HG03521 (cell line): ENCODE measurements around the gene KCND1.
A peak's percentile ranks its signal among the peaks of the same experiment; 100 is the strongest.

Experiments used
- ATAC-seq: cut with Tn5 transposase; IDR thresholded peaks from one replicate; pipeline ENCODE4 v1.9.1; 2021; ENCODE audit warnings: mild to moderate bottlenecking, moderate library complexity; ENCODE audit not compliant: unreplicated experiment

KCND1 gene

DNA sequence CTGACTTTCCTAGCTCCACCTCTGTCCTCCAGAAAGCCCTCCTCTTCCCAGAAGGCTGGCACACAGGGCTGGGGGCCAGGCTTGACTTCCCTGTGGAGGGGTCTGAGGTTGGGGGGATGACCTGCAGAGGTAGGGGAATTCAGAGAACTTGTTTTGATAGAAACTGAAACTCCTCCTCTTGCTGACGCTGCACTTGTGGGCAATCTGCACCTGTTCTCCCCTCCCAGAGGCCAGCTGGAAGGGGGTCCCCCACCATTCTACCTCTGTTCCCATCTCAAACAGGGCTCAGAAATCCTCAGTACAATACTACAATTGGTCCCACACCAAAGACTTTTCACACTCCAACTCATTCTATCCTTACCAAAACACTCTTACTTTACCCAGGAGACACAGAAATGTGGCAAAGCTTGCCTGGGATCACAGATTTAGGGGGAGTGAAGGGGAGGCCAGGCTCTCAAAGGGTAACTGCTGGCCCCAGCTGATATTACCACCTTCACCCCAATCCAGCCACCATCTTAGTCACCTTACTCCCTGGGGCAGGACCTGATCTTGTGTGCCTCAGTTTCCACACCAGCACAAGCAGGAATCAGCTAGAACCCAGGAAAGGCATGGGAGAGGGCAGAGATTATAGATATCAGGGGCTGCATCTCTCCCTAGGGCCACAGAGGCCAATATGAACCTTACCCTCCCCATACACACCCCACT lies 32.8 kb downstream of the KCND1 start:
- peak; percentile 44 for ATAC-seq

DNA sequence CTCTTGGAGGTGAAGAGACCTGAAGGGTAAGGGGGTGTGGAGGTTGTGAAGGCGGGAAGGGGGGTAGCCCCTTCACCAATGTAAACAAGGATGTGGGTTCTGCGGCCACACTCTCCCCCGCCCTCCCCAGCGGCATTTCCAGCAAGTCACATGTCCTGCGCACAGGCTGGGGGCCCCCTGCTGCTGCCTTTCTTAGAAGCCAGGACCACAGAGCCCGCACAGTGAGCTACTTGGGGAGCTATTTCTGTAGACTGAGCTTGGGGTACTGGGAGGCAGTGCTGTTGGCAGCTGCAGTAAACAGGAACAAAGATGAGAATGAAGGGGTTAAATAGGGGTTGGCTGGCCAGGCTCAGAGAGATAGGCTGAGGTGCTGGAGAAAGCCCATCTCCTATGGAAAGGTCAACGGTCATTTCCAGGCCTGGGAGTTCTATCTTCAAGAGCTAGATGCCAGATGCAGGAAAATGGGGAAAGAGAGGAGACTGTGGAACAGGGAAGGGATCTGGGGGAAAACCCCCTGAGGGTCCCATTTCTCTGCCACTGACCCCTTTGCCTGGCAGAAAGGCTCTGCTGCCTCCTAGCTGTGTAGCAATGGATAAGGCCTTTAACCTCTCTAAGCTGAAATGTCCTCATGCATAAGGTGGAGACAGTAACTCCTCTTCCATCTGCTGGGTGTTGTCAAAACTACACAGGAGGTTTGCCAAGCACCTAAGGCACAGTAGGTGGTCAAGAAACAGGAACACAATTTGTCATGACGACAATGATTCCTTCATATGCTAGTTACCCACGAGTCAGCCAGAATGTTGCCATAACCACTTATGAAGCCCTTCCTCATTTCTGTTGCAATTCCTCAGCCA lies 34.4 kb downstream of the KCND1 start:
- peak; percentile 62 for ATAC-seq

DNA sequence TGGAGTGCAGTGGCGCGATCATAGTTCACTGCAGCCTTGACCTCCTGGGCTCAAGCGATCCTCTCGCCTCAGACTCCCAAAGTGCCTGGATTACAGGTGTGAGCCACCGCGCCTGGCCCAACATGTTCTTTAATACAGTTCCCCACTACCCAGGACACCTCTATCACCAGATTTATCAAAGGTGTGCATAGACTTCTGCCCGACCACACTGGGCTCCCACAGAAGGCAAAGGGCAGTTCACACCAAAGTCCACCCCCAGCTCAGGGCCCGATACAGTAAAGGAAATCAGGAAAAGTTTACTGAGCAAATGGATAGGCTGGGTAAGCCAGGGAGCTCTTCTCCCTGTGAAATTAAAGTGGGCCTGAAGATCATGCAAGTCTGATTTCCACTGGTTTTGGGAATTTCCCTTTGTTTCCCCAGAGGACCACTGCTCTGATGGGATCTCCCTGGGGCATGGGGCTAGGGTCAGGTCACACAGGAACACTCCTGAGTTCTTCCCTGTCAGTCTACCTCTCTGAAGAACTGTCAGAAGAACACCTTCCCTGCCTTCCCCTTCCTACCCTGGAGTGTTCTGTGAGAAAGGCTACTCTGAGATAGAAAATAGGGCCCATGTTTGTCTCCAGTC lies 35.1 kb downstream of the KCND1 start:
- no peak for ATAC-seq

DNA sequence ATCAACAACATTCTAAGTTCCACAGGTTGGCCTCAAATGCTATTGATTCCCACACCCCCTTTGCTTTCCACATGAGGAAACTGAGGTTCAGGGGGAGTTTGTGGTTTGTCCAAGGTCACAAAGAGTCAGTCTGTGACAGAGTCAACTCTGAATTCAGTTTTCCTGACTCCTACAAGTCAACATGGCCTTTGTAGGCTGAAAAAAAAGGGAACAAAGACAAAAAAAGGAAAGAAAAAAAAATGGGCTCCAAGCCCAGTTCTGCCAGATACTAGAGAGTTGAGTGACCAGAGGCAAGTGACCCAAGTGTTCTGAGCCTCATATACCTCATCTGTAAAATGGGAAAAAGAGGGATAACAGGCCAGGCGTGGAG lies 36.4 kb downstream of the KCND1 start:
- no peak for ATAC-seq

DNA sequence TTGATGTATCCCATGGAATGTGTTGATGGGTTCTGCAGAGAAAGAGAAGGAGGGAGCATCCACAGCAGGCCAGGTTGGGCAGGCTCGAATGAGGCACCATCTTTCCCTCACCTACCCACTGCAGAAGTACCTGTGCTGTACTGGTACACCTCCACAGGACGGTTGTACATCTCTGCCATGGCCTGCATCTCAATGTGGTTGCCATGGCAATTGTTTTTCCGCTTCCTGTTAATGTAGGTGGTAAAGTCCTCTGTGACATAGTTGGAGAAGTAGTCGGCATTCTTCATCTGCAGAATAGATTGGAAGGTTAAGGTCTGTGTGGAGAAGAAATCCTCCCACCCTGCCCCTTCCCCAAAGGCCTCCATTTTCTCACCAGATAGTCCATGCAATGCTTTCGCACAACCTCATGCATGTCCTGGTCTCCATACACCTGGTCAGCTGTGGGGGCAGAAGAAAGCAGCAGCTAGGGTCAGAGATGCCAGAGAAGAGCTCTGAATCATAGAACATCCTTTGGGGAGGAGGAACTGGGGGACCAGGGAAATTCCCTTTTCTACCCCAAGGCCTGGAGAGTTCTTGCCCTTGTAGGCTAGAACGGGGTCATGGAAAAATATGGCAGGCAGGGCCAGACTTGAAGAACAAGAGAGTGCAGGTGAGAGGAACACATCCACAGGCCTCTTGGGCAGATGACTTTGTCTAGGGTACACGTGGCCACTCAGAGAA lies 36.9 kb downstream of the KCND1 start:
- no peak for ATAC-seq

DNA sequence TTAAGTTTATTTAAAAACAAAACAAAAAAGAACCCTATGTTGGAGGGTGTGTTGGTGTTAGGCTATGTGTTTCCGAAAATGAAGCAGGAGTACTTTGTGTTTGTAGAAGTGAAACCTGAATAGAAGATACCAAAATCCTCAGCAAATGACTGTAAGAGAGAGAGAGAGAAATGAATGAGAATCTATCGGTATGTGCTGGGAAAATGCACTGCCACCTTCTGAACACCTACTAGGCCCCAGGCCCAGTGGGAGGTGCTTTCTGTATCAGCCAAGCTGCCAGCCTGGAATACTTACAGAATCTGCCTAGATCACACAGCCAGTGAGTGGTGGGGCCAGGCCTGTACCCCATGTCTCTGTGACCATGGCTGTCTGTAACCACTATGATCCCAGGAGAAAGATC lies 37.9 kb downstream of the KCND1 start:
- ATAC-seq: no peak

DNA sequence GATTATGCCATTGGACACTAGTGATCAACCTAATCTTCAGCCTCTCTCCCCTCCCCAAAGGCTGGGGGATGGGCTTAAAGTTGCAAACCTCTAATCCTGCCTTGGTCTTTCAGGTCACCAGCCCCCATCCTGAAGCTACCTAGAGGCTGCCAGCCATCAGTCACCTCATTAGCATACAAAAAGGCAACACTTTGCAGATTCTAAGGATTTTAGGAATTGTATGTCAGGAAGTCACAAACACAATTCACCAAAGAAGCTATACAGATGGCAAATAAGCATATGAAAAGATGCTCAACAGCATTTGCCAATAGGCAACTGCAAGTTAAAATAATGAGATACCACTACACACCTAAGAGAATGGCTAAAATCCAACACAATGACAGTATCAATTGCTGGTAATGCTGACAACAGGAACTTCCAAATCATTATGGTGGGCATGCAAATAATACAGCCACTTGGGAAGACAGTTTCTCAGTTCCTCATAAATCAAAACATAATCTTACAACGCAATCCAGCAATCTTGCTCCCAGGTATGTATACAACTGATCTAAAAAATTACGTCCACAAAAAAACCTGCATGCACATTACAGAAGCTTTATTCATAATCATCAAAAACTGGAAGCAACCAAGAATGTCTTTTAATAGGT lies 43.8 kb downstream of the KCND1 start:
- no peak for ATAC-seq

DNA sequence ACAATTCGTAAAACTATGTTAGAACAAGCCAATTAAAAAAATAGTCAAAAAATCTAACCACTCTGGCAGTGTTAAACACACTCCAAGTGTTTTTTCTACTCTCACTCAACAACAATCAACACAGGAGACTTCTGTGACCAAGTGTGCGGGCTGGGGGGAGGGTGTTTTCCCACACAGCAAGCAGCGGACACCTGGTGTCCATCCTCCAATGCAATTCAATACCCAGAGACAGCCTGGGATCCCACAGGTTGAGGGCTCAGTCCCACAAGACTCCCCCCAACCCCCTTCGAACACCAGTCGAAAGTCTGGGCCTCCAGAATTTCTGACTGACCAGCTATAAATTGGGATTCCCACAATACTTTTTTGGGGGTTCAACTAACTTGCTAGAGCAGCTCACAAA lies 44.5 kb downstream of the KCND1 start:
- ATAC-seq: no peak

DNA sequence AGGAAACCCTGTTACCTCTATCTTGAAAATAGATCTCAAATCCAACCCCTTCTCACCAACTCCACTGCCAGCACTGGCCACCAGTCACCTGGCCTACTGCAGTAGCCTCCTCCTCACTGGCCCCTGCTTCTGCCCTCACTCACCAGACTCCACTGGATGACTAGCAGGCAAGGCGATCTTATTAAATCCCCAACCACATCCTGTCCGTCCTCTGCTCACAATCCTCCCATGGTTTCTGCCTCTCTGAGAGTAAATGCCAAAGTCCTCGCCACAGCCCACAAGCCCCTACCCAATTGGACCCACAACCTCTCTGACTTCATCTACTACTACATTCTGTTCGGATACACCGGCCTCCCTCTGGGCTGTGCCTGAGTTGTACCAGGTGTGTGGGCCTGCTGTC lies 47.4 kb downstream of the KCND1 start:
- ATAC-seq: no peak

DNA sequence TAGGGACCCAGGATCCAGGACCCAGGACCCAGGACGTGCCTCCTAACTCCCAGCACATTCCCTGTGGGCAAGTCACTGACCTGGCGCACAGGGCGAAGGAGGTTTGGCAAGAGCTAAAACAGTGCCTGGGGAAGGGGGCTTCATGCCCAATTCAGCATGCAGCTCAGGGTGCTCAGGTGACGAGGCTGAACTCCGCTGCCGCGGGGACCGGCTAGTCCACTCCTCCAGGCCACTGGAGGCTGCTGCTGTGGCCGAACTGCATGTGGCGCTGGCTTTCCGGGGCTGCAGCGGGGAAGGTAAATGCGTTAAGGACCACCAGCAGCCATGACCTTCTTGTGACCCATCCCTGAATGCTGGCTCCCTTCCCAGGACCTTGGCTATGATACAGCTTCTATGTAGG lies 47.9 kb downstream of the KCND1 start:
- ATAC-seq: no peak

DNA sequence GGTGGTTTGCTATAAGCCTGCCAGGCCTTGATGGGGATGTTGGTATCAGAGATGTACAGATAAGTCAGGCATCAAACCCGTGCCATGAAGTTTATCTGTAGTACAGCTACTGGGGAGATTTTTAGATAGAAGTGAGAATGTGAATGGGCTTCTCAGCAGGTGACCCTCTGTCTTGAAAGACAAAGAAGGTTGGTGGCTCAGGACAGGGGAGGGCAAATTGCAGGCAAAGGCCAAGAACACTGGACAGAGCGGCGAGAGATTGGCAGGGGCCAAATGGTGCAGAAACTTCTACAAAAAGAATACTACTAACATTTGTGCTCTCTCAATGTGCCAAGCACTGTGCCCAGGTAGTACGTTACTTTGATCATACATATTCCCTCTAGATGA lies 50.9 kb downstream of the KCND1 start:
- no peak for ATAC-seq

DNA sequence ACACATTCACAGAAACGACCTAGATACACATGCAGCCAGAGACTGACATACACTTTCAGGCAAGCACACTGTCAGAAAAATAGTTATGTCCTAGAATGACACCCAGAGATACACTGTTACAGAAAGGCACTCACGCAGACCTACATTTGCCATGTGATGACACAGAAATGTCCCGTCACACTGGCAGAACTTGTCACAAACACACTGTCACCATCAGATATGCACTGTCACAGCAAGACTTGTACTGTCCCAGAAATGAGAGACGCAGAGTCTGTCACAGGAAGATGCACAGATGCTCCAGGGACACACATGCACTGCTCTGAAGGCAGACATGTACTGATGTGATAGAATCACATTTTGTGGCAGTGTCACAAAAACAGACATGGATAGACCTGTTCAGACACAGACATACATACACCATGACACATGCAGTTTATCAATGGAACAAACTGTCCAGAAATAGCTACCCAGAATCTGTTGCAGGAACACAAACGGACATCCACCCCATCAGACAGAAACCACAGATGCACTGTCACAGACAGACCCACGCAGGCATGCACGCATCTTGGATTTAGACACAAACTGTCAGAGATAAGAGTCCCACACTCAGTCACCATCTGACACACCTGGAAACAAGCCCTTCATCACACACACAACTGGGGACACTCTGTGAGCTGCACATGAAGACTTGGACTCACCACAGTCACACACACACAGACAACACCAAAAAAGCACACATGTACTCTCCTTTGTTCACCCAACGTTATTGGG lies 51.5 kb downstream of the KCND1 start:
- no peak for ATAC-seq

DNA sequence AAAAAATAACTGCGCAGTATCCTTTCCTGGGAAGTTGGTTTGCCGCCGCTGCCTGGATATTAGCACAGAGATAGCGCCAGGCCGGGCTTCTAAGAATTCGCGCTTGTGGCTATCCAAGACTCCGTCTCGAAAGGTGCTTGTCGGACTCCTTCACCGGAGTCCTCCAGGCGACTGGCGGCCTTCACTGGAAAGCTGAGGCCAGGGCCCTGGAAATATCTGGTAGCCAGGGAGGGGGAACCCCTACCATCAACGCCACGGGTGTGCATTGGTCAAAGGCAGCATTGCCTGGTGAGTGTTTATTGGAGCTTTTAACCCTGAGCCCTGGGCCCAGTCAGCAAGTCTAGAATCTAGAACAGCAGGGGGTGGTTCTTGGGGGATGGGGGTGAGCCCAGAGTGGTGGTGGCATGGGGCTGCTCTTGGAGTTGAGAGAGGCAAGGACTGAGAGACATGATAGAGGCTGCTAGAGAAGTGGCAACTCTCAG lies 52.2 kb downstream of the KCND1 start:
- ATAC-seq: no peak

DNA sequence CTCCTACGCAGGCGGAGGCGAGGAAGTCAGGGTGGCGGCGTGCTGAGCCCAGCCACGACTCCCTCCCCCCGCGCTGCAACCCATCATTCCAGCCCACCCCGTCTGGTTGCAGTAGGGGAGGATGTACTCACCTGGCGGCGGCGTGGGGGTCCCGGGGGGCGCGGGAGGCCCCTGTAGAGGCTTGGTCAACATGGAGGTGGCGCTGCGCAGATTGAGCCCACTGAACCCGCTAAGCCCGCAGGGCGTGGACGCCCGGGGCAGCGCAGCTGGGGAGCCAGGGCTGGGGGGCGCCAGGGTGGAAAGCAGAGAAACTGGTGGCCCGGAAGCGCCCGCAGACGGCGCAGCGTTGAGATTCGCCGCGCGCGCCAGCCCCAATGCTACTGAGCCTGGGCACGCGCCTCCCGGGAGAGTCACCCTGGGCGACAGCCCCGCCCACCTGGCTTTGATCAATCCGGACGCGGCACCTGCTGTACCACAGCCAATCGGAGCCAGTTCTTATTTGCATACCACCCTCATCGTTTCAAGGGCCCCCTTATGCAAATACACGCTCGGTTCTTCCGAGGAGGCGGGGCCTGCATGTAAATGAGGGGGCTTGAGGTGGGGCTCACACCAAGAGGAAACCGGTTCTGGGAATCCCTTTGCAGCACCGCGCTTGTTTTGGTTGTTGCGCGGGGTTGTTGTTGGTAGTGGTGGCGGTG lies 52.9 kb downstream of the KCND1 start, which contains the start of gene PIM2:
Gene PIM2, minus strand, starts transcription at position 382 of the 698 bp plus-strand sequence. Its CDS starts 190 bp downstream, at position 192.
- ATAC-seq: peak; percentile 72

DNA sequence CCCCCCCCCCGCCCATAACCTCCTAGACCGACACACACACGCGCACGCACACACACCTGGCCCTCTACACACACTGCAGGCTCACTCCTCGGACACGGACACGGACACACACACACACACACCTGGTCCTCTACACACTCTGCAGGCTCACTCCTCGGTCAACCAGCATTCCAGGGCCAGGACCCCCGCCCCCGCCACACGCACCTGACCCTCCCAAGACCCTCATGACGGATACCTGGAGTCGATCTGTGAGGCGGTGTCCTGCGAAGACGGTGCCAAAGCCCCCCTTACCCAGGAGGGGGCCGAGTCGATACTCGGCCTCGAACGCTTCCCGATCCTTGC lies 53.4 kb downstream of the KCND1 start:
- no peak for ATAC-seq

DNA sequence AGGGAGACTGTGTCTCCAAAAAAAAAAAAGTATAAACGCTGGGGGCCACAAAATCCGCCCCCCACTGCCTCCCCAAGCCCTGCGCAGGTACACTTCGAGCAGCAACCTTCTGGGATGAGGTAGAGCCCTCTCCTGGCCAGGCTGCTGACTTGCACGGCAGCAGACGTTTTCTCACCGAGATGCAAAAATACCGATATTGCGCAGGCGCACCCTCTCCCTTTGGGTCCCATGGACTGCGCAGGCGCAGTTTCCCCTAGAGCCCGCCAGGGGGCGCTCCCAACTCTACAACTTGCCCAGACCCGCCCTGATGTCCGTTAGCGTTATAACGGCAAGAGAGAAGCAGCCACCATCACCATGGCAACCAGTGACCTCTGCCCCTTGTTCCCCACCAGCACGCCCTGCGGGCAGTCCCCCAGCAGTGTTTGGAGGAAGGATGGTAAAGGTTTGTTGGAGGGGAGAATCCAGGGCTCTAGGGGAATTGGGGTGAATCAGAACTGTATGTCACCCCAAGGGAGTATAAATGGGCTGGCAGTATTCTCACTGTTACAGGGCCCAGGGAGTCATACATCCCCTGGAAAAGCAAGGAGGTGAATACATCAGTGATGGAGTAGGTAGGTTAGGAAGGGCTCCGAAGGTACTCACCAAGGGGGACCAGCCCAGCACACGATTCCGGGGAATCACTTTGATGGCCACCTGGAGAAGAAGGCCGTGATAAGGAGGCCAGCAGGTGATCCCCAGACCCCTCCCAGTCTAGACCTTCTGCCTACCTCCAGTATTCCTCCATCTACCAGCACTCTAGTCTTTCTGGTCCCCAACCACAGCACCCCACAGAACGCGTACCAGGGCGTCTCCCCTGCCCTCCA lies 54.3 kb downstream of the KCND1 start:
- peak; percentile 37 for ATAC-seq

DNA sequence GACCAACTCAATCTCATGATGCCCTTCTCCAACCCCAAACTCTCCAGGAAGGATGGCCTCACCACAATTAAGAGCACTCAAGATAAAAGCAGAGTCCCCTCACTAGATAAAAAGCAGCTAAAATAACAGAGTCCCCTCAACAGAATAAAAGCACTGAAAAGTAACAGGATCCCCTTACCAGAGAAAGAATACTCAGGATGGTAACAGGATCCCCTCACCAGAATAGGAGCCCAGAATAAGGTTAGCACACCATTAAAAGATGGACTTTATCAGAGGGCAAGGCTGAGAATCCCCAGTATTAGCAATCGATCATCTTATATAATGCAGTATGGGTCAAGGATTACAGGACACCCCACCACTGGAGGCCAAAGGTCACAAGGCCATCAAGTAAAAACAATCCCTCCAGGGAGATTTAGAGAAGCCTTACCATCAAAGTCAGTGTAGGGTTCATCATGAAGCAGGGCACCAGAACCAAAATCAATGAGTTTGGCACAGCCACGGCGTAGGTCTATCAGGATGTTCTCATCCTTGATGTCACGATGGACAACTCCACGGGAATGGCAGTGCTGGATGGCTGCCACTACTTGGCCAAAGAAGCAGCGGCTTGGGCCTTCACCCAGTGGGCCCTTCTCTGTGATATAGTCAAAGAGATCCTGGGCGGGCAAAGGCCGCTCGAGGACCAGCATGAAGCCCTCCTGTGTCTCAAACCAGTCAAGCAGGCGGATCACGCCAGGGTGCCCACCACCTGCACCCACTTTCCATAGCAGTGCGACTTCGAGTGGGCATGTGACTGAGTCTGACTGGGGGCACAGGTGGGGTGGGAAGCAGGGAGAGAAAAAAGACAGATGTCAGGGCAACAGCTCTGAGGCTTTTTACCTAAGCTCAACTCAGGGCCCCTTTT lies 56.8 kb downstream of the KCND1 start:
- no peak for ATAC-seq
